ENCODE measurements around the gene NEK8. TPM values are rescaled to one million over a fixed set of nuclear protein-coding genes. Genes with fewer than 3 reads are reported as not detected.
A peak's percentile ranks its signal among the peaks of the same experiment; 100 is the strongest.

NEK8 gene
- total RNA-seq, 1 donor from 2014 or later: 6.7 TPM

GRCh38 chr17:28737316-28737715 lies 8.7 kb downstream of the NEK8 start:
- Mint-ChIP-seq H3K4me3 (ENCODE audit: unreplicated experiment) (no peak overlapping the region), H3K27me3 (ENCODE audit: unreplicated experiment) (peaks cover 6% of the 10 kb centered on the region), H3K36me3 (ENCODE audit: low read depth, unreplicated experiment) (peaks cover 10% of the 10 kb centered on the region), H3K27ac (ENCODE audit: unreplicated experiment) (no peak overlapping the region), H3K9me3 (ENCODE audit: unreplicated experiment) (no peaks in the 10 kb centered on the region), H3K4me1 (ENCODE audit: unreplicated experiment) (no peaks in the 10 kb centered on the region)
- no peak for DNase-seq (ENCODE audit: low spot score)
- TF ChIP-seq, protein P1, sequence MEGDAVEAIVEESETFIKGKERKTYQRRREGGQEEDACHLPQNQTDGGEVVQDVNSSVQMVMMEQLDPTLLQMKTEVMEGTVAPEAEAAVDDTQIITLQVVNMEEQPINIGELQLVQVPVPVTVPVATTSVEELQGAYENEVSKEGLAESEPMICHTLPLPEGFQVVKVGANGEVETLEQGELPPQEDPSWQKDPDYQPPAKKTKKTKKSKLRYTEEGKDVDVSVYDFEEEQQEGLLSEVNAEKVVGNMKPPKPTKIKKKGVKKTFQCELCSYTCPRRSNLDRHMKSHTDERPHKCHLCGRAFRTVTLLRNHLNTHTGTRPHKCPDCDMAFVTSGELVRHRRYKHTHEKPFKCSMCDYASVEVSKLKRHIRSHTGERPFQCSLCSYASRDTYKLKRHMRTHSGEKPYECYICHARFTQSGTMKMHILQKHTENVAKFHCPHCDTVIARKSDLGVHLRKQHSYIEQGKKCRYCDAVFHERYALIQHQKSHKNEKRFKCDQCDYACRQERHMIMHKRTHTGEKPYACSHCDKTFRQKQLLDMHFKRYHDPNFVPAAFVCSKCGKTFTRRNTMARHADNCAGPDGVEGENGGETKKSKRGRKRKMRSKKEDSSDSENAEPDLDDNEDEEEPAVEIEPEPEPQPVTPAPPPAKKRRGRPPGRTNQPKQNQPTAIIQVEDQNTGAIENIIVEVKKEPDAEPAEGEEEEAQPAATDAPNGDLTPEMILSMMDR (IDR thresholded peaks at IDR 0.05; ENCODE audit: unreplicated experiment): no peak

DNA sequence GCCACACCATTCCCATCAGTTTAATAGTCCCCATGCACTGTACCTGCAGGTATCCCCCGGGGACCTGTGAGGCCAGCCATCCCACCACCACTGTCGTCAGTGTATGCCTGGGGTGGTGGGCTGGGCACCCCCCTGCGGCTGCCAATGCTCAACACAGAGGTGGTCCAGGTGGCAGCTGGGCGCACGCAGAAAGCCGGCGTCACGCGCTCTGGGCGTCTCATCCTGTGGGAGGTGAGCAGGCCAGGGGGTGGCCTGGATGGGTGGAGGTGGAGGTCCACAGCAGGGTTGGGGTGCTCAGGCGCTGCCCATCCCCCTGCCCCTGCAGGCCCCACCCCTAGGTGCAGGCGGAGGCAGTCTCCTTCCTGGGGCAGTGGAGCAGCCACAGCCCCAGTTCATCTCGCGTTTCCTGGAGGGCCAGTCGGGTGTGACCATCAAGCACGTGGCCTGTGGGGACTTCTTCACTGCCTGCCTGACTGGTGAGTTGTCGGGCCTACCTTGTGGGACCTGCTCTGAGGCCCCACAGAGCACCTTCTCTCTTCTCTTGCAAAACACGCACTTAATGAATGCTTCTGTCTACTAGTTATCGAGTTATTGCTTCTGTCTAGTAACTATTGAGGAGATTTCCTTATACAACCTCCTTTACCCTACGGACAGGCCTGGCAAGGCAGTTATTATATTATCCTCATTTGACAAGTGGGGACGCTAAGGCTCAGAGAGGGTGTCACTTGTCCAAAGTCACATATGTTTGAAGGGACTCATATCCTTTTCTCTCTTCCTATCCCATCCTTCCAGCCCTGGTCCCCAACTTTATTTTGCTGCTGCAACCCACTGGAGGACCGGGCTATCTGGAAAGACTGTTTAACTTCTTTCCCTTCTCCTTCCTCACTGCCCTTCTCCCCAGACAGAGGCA lies 9.4 kb downstream of the NEK8 start:
- H3K4me3 Mint-ChIP-seq (ENCODE audit: unreplicated experiment): no peak overlapping the region
- H3K9me3 Mint-ChIP-seq (ENCODE audit: unreplicated experiment): no peaks in the 10 kb centered on the region
- peaks cover 10% of the 10 kb centered on the region for H3K36me3 Mint-ChIP-seq (ENCODE audit: low read depth, unreplicated experiment)
- DNase-seq (ENCODE audit: low spot score): no peak
- H3K4me1 Mint-ChIP-seq (ENCODE audit: unreplicated experiment): peaks cover under 1% of the 10 kb centered on the region
- no peak overlapping the region for H3K27ac Mint-ChIP-seq (ENCODE audit: unreplicated experiment)
- H3K27me3 Mint-ChIP-seq (ENCODE audit: unreplicated experiment): peaks cover 7% of the 10 kb centered on the region
- TF ChIP-seq, protein P1 (IDR thresholded peaks at IDR 0.05; ENCODE audit: unreplicated experiment): no peak

DNA sequence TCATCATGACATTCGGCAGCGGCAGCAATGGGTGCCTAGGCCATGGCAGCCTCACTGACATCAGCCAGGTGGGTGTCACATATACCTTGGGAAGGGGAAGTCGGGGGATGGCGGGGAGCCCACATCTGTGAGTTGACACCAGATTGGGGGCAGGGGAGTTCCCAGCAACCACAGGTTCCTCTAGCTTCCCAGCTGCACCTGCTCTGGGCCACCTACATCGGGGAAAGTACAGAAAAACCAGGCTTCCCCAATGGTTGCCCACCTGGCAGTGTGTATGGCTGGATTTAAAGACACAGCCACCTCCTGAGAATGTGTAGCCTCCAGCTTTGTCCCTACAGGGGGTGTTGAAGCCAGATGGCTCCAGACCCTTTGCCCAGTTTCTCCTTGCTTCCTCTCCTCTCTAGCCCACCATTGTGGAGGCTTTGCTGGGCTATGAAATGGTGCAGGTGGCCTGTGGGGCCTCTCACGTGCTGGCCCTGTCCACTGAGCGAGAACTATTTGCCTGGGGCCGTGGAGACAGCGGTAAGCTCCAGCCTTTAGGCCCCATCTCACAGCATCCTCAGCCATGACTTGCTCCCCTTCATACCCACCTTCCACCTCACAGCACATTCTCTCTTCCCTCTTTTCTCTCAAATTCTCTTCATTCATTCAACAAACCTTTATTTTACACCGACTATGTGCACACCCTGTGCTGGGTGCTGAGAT lies 10.2 kb downstream of the NEK8 start:
- DNase-seq (ENCODE audit: low spot score): no peak
- Mint-ChIP-seq H3K27ac (ENCODE audit: unreplicated experiment) (no peak overlapping the region), H3K9me3 (ENCODE audit: unreplicated experiment) (no peaks in the 10 kb centered on the region), H3K4me1 (ENCODE audit: unreplicated experiment) (peaks cover 3% of the 10 kb centered on the region), H3K36me3 (ENCODE audit: low read depth, unreplicated experiment) (peaks cover 10% of the 10 kb centered on the region), H3K27me3 (ENCODE audit: unreplicated experiment) (peaks cover 8% of the 10 kb centered on the region), H3K4me3 (ENCODE audit: unreplicated experiment) (peak overlapping the region; percentile 37)
- TF ChIP-seq, protein P1 (IDR thresholded peaks at IDR 0.05; ENCODE audit: unreplicated experiment): no peak

DNA sequence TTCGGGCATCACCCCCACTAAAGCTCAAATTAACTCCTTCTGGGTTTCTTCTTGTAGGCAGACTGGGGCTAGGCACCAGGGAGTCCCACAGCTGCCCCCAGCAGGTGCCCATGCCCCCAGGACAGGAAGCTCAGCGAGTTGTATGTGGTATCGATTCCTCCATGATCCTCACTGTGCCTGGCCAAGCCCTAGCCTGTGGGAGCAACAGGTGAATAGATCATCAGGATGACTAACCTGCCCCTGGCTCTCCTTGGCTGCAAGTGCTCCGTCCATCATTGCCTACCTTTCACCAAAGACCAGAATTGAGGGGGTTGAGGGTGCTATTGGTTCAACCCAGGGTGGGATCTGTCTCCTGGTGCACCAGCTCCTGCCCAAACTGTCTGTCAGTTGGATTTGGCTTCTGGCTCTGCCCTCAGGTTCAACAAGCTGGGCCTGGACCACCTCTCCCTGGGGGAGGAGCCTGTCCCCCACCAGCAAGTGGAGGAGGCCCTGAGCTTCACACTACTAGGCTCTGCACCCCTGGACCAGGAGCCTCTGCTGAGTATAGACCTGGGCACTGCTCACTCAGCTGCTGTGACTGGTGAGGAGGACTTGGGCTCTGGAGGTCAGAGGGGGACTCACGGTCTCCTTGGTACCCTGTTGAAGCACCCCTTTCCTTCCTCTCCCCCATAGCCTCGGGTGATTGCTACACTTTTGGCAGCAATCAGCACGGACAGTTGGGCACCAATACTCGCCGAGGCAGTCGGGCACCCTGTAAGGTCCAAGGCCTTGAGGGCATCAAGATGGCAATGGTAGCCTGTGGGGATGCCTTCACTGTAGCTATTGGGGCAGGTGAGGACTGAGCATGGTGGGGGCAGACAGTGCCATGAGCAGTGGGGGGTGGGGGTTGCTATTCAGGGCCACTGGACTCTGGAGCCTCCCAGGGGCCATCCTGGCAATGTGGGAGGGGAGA lies 12.1 kb downstream of the NEK8 start:
- peaks cover 10% of the 10 kb centered on the region for H3K36me3 Mint-ChIP-seq (ENCODE audit: low read depth, unreplicated experiment)
- peaks cover 3% of the 10 kb centered on the region for H3K4me1 Mint-ChIP-seq (ENCODE audit: unreplicated experiment)
- H3K9me3 Mint-ChIP-seq (ENCODE audit: unreplicated experiment): no peaks in the 10 kb centered on the region
- no peak for DNase-seq (ENCODE audit: low spot score)
- peaks cover 10% of the 10 kb centered on the region for H3K27me3 Mint-ChIP-seq (ENCODE audit: unreplicated experiment)
- no peak overlapping the region for H3K27ac Mint-ChIP-seq (ENCODE audit: unreplicated experiment)
- H3K4me3 Mint-ChIP-seq (ENCODE audit: unreplicated experiment): no peak overlapping the region
- TF ChIP-seq, protein P1 (IDR thresholded peaks at IDR 0.05; ENCODE audit: unreplicated experiment): no peak
